Upper lobe of right lung (tissue), 1 donor: ENCODE results near the gene TRAPPC6A. TPM values are rescaled to one million over a fixed set of nuclear protein-coding genes. Genes with fewer than 3 reads are reported as not detected.

Experiments
- ATAC-seq: fragments of 200-7000 bp; cut with Tn5 transposase; one replicate; pipeline ENCODE4 v1.9.1; 2020; ENCODE audit warnings: mild to moderate bottlenecking, moderate library complexity
- DNase-seq: peaks from one replicate; pipeline ENCODE4 v3.0.0-alpha.2; 2020
- H3K27ac ChIP-seq: fragments of 200-600 bp; one replicate; pipeline ENCODE4 v1.8.0; 2022
- H3K27me3 ChIP-seq: fragments of 200-600 bp; one replicate; pipeline ENCODE4 v1.8.0; 2022; ENCODE audit warnings: mild to moderate bottlenecking
- H3K36me3 ChIP-seq: fragments of 200-600 bp; one replicate; pipeline ENCODE4 v1.8.0; 2022
- H3K4me1 ChIP-seq: fragments of 200-600 bp; one replicate; pipeline ENCODE4 v1.8.0; 2022
- H3K4me3 ChIP-seq: fragments of 200-600 bp; one replicate; pipeline ENCODE4 v1.8.0; 2022; ENCODE audit warnings: mild to moderate bottlenecking
- H3K9me3 ChIP-seq: fragments of 200-600 bp; one replicate; pipeline ENCODE4 v1.8.0; 2022
- CTCF ChIP-seq: fragments of 200-600 bp; IDR thresholded peaks from one replicate; pipeline ENCODE4 v1.8.0; 2022; ENCODE audit warnings: antibody characterized with exemption
- intact Hi-C: fragments of 100-400 bp; cut with DNase I; formaldehyde crosslinking; loops from one replicate; pipeline ENCODE4 v1.11.0; 2022
- total RNA-seq: library from RNA; stranded (reverse); fragmentation: NEBNext Ultra II Directional; extraction: Animal tissue kit (Norgen Biotek cat#: 25700); gene quantifications from one replicate; pipeline ENCODE4 v1.2.1, GENCODE V29; 2021
- donor health status: DM: no; HTN: yes; CAD: no; lungs with severe emphysema.

TRAPPC6A gene
- total RNA-seq, 1 donor from 2014 or later: 16.9 TPM

- ATAC-seq: no peak
These were observed 8.7 kb upstream of the TRAPPC6A start for GRCh38 chr19:45186509-45187334.

GRCh38 chr19:45184115-45184514 is 6.1 kb upstream of the TRAPPC6A start:
- Histone ChIP-seq H3K27ac (no peak overlapping the region), H3K4me3 (no peak overlapping the region), H3K36me3 (peaks cover 12% of the 10 kb centered on the region), H3K27me3 (no peaks in the 10 kb centered on the region), H3K4me1 (peaks cover 16% of the 10 kb centered on the region), H3K9me3 (no peaks in the 10 kb centered on the region)
- no peak for DNase-seq
- ATAC-seq: no peak
- no peak for TF ChIP-seq CTCF
- intact Hi-C loops: no loop called here

More at GRCh38 chr19:45186509-45187334, 8.7 kb upstream of the TRAPPC6A start:
- intact Hi-C loops: no loop called here
- Histone ChIP-seq H3K4me1 (no peaks in the 10 kb centered on the region), H3K27me3 (no peaks in the 10 kb centered on the region), H3K4me3 (no peak overlapping the region), H3K36me3 (peaks cover 6% of the 10 kb centered on the region), H3K27ac (no peak overlapping the region), H3K9me3 (no peaks in the 10 kb centered on the region)
- DNase-seq: no peak
- no peak for TF ChIP-seq CTCF

- no peak for TF ChIP-seq CTCF
These were observed 4.7 kb upstream of the TRAPPC6A start for GRCh38 chr19:45182758-45183157.

GRCh38 chr19:45180936-45181335 is 2.9 kb upstream of the TRAPPC6A start:
- intact Hi-C loops: no loop called here
- H3K9me3 ChIP-seq: no peaks in the 10 kb centered on the region
- peaks cover 12% of the 10 kb centered on the region for H3K36me3 ChIP-seq
- peaks cover 23% of the 10 kb centered on the region for H3K4me1 ChIP-seq
- no peak for DNase-seq
- no peak for TF ChIP-seq CTCF
- no peak overlapping the region for H3K27ac ChIP-seq
- no peak overlapping the region for H3K4me3 ChIP-seq
- H3K27me3 ChIP-seq: no peaks in the 10 kb centered on the region
- ATAC-seq: no peak

More at GRCh38 chr19:45182758-45183157, 4.7 kb upstream of the TRAPPC6A start:
- Histone ChIP-seq H3K27me3 (no peaks in the 10 kb centered on the region), H3K36me3 (peaks cover 12% of the 10 kb centered on the region), H3K4me3 (no peak overlapping the region), H3K9me3 (no peaks in the 10 kb centered on the region), H3K27ac (no peak overlapping the region), H3K4me1 (peaks cover 16% of the 10 kb centered on the region)
- DNase-seq: no peak
- intact Hi-C loops: no loop called here
- no peak for ATAC-seq

GRCh38 chr19:45179892-45180370 is 1.9 kb upstream of the TRAPPC6A start:
- DNase-seq (no peak), ATAC-seq (no peak)
- Histone ChIP-seq H3K4me1 (peaks cover 23% of the 10 kb centered on the region), H3K36me3 (peaks cover 12% of the 10 kb centered on the region), H3K27ac (no peak overlapping the region), H3K4me3 (peak overlapping the region; percentile 92), H3K27me3 (no peaks in the 10 kb centered on the region), H3K9me3 (no peaks in the 10 kb centered on the region)
- TF ChIP-seq CTCF: no peak
- intact Hi-C loops: no loop called here
